ENCODE data around the gene GYPB.
"Not testable (repeated sequence)": the region's sequence is repeated elsewhere in the genome, so short reads cannot be mapped to it uniquely, and the experiment has no call there.

GYPB gene

GRCh38 chr4:144019277-144019676, at the start of gene GYPB:
Gene GYPB, minus strand, starts transcription at chr4:144019380. Its CDS starts 93 bp downstream, at chr4:144019287.
- H3K4me3 ChIP-seq (ENCODE audit: low read depth, low read length); H3K4me1 ChIP-seq (ENCODE audit: control insufficient read depth, insufficient read depth, low read length); H3K9ac ChIP-seq (ENCODE audit: low read depth, low read length); H3K9me3 ChIP-seq (ENCODE audit: control insufficient read depth, insufficient read depth, low read length); H3K27me3 ChIP-seq (ENCODE audit: control insufficient read depth, insufficient read depth, low read length); H3K36me3 ChIP-seq (ENCODE audit: control insufficient read depth, insufficient read depth, low read length): not testable (repeated sequence)

- H3K36me3 ChIP-seq (ENCODE audit: control insufficient read depth, insufficient read depth, low read length); H3K4me3 ChIP-seq (ENCODE audit: low read depth, low read length); H3K27me3 ChIP-seq (ENCODE audit: control insufficient read depth, insufficient read depth, low read length); H3K9me3 ChIP-seq (ENCODE audit: control insufficient read depth, insufficient read depth, low read length); H3K9ac ChIP-seq (ENCODE audit: low read depth, low read length); H3K4me1 ChIP-seq (ENCODE audit: control insufficient read depth, insufficient read depth, low read length): not testable (repeated sequence)
These were observed 42.4 kb upstream of the GYPB start for GRCh38 chr4:144061556-144061955.

GRCh38 chr4:144060234-144060859, 41.2 kb upstream of the GYPB start:
- H3K9me3 ChIP-seq (ENCODE audit: control insufficient read depth, insufficient read depth, low read length); H3K36me3 ChIP-seq (ENCODE audit: control insufficient read depth, insufficient read depth, low read length); H3K4me3 ChIP-seq (ENCODE audit: low read depth, low read length); H3K27me3 ChIP-seq (ENCODE audit: control insufficient read depth, insufficient read depth, low read length); H3K4me1 ChIP-seq (ENCODE audit: control insufficient read depth, insufficient read depth, low read length); H3K9ac ChIP-seq (ENCODE audit: low read depth, low read length): not testable (repeated sequence)

- H3K9ac ChIP-seq (ENCODE audit: low read depth, low read length): no peak overlapping the region
- H3K4me3 ChIP-seq (ENCODE audit: low read depth, low read length): no peak overlapping the region
- H3K27me3 ChIP-seq (ENCODE audit: control insufficient read depth, insufficient read depth, low read length): no peaks in the 10 kb centered on the region
- H3K9me3 ChIP-seq (ENCODE audit: control insufficient read depth, insufficient read depth, low read length): no peaks in the 10 kb centered on the region
- no peaks in the 10 kb centered on the region for H3K36me3 ChIP-seq (ENCODE audit: control insufficient read depth, insufficient read depth, low read length)
- no peaks in the 10 kb centered on the region for H3K4me1 ChIP-seq (ENCODE audit: control insufficient read depth, insufficient read depth, low read length)
These were observed 37.6 kb upstream of the GYPB start for GRCh38 chr4:144056800-144057199.

- H3K9ac ChIP-seq (ENCODE audit: low read depth, low read length); H3K4me1 ChIP-seq (ENCODE audit: control insufficient read depth, insufficient read depth, low read length); H3K27me3 ChIP-seq (ENCODE audit: control insufficient read depth, insufficient read depth, low read length); H3K36me3 ChIP-seq (ENCODE audit: control insufficient read depth, insufficient read depth, low read length); H3K9me3 ChIP-seq (ENCODE audit: control insufficient read depth, insufficient read depth, low read length); H3K4me3 ChIP-seq (ENCODE audit: low read depth, low read length): not testable (repeated sequence)
These were observed 36.2 kb upstream of the GYPB start for GRCh38 chr4:144055336-144055735.

GRCh38 chr4:144051494-144051893, 32.3 kb upstream of the GYPB start:
- not testable (repeated sequence) for H3K36me3 ChIP-seq (ENCODE audit: control insufficient read depth, insufficient read depth, low read length); H3K9me3 ChIP-seq (ENCODE audit: control insufficient read depth, insufficient read depth, low read length); H3K27me3 ChIP-seq (ENCODE audit: control insufficient read depth, insufficient read depth, low read length); H3K9ac ChIP-seq (ENCODE audit: low read depth, low read length); H3K4me3 ChIP-seq (ENCODE audit: low read depth, low read length); H3K4me1 ChIP-seq (ENCODE audit: control insufficient read depth, insufficient read depth, low read length)

- H3K9me3 ChIP-seq (ENCODE audit: control insufficient read depth, insufficient read depth, low read length); H3K4me3 ChIP-seq (ENCODE audit: low read depth, low read length); H3K4me1 ChIP-seq (ENCODE audit: control insufficient read depth, insufficient read depth, low read length); H3K9ac ChIP-seq (ENCODE audit: low read depth, low read length); H3K27me3 ChIP-seq (ENCODE audit: control insufficient read depth, insufficient read depth, low read length); H3K36me3 ChIP-seq (ENCODE audit: control insufficient read depth, insufficient read depth, low read length): not testable (repeated sequence)
These were observed 31.5 kb upstream of the GYPB start for GRCh38 chr4:144050631-144051030.

- H3K4me1 ChIP-seq (ENCODE audit: control insufficient read depth, insufficient read depth, low read length); H3K4me3 ChIP-seq (ENCODE audit: low read depth, low read length); H3K9me3 ChIP-seq (ENCODE audit: control insufficient read depth, insufficient read depth, low read length); H3K27me3 ChIP-seq (ENCODE audit: control insufficient read depth, insufficient read depth, low read length); H3K9ac ChIP-seq (ENCODE audit: low read depth, low read length); H3K36me3 ChIP-seq (ENCODE audit: control insufficient read depth, insufficient read depth, low read length): not testable (repeated sequence)
These were observed 30.6 kb upstream of the GYPB start for GRCh38 chr4:144049495-144050424.

- H3K4me3 ChIP-seq (ENCODE audit: low read depth, low read length); H3K9ac ChIP-seq (ENCODE audit: low read depth, low read length); H3K4me1 ChIP-seq (ENCODE audit: control insufficient read depth, insufficient read depth, low read length); H3K27me3 ChIP-seq (ENCODE audit: control insufficient read depth, insufficient read depth, low read length); H3K36me3 ChIP-seq (ENCODE audit: control insufficient read depth, insufficient read depth, low read length); H3K9me3 ChIP-seq (ENCODE audit: control insufficient read depth, insufficient read depth, low read length): not testable (repeated sequence)
These were observed 25.8 kb upstream of the GYPB start for GRCh38 chr4:144044936-144045335.

- H3K27me3 ChIP-seq (ENCODE audit: control insufficient read depth, insufficient read depth, low read length); H3K36me3 ChIP-seq (ENCODE audit: control insufficient read depth, insufficient read depth, low read length); H3K4me3 ChIP-seq (ENCODE audit: low read depth, low read length); H3K4me1 ChIP-seq (ENCODE audit: control insufficient read depth, insufficient read depth, low read length); H3K9ac ChIP-seq (ENCODE audit: low read depth, low read length); H3K9me3 ChIP-seq (ENCODE audit: control insufficient read depth, insufficient read depth, low read length): not testable (repeated sequence)
These were observed 13.4 kb upstream of the GYPB start for GRCh38 chr4:144032580-144032979.

GRCh38 chr4:144031875-144032274, 12.7 kb upstream of the GYPB start:
- H3K9me3 ChIP-seq (ENCODE audit: control insufficient read depth, insufficient read depth, low read length); H3K4me1 ChIP-seq (ENCODE audit: control insufficient read depth, insufficient read depth, low read length); H3K9ac ChIP-seq (ENCODE audit: low read depth, low read length); H3K36me3 ChIP-seq (ENCODE audit: control insufficient read depth, insufficient read depth, low read length); H3K27me3 ChIP-seq (ENCODE audit: control insufficient read depth, insufficient read depth, low read length); H3K4me3 ChIP-seq (ENCODE audit: low read depth, low read length): not testable (repeated sequence)

- not testable (repeated sequence) for H3K4me1 ChIP-seq (ENCODE audit: control insufficient read depth, insufficient read depth, low read length); H3K9ac ChIP-seq (ENCODE audit: low read depth, low read length); H3K27me3 ChIP-seq (ENCODE audit: control insufficient read depth, insufficient read depth, low read length); H3K4me3 ChIP-seq (ENCODE audit: low read depth, low read length); H3K9me3 ChIP-seq (ENCODE audit: control insufficient read depth, insufficient read depth, low read length); H3K36me3 ChIP-seq (ENCODE audit: control insufficient read depth, insufficient read depth, low read length)
These were observed 12.2 kb upstream of the GYPB start for GRCh38 chr4:144031369-144031768.

Data from iPS-15b (cell line).